OCI-LY7 (cell line): Measurements from ENCODE around the gene HS3ST3B1. TPM values are rescaled to one million over a fixed set of nuclear protein-coding genes. Genes with fewer than 3 reads are reported as not detected.

ENCODE experiments used
- BruUV-seq: library from RNA; stranded (reverse); fragments of 400-500 nt; replicated peaks from 2 replicates; lab custom pipeline; 2021; lab: Mats Ljungman, UMichigan
- CTCF ChIA-PET: fragments of 300-600 bp; sonication (Branson Sonifier 250); formaldehyde crosslinking; loops from one replicate; lab custom pipeline; 2022; ENCODE audit warnings: antibody characterized with exemption; ENCODE audit not compliant: unreplicated experiment; lab: Charles Lee
- POLR2A ChIA-PET: fragments of 300-600 bp; sonication (Branson Sonifier 250); formaldehyde crosslinking; loops from one replicate; lab custom pipeline; 2022; ENCODE audit warnings: antibody characterized with exemption; lab: Charles Lee
- DNase-seq: peaks from one replicate; pipeline ENCODE4 v3.0.0-alpha.2; 2015; ENCODE audit warnings: low spot score
- H2AFZ ChIP-seq: fragments of 200-600 bp; sonication (generic), shearing (Covaris generic); 2 replicates; pipeline ENCODE4 v1.6.1; 2014; ENCODE audit warnings: mild to moderate bottlenecking, antibody characterized with exemption, low read length, moderate library complexity
- H3K27ac ChIP-seq: fragments of 200-600 bp; sonication (generic); 2 replicates; pipeline ENCODE4 v1.5.1; 2014; ENCODE audit warnings: mixed run types, low read depth, mild to moderate bottlenecking, moderate library complexity, low read length, inconsistent platforms; ENCODE audit not compliant: poor library complexity, severe bottlenecking
- H3K36me3 ChIP-seq: fragments of 200-600 bp; sonication (generic); 2 replicates; pipeline ENCODE4 v1.6.1; 2014; ENCODE audit warnings: mild to moderate bottlenecking, antibody characterized with exemption, low read length, moderate library complexity, mixed read lengths; ENCODE audit not compliant: insufficient read depth
- H3K4me1 ChIP-seq: fragments of 200-600 bp; sonication (generic); 2 replicates; pipeline ENCODE4 v1.5.1; 2014; ENCODE audit warnings: mild to moderate bottlenecking, low read length; ENCODE audit not compliant: insufficient read depth, poor library complexity, severe bottlenecking
- H3K4me2 ChIP-seq: fragments of 200-600 bp; sonication (generic); 2 replicates; pipeline ENCODE4 v1.6.1; 2014; ENCODE audit warnings: mild to moderate bottlenecking, low read length
- H3K4me3 ChIP-seq: fragments of 200-600 bp; sonication (generic); 2 replicates; pipeline ENCODE4 v1.5.1; 2014; ENCODE audit warnings: mild to moderate bottlenecking, low read depth, low read length; ENCODE audit not compliant: poor library complexity, severe bottlenecking
- H3K79me2 ChIP-seq: fragments of 200-600 bp; sonication (generic); 2 replicates; pipeline ENCODE4 v1.6.1; 2016; ENCODE audit warnings: low read depth, mild to moderate bottlenecking, low read length, moderate library complexity, mixed read lengths; ENCODE audit not compliant: insufficient read depth
- H3K9me2 ChIP-seq: fragments of 200-600 bp; sonication (generic); 2 replicates; pipeline ENCODE4 v1.6.1; 2016; ENCODE audit warnings: mild to moderate bottlenecking, low read length, mixed read lengths; ENCODE audit not compliant: insufficient read depth
- H3K9me3 ChIP-seq: fragments of 200-600 bp; sonication (generic); 2 replicates; pipeline ENCODE4 v1.6.1; 2014; ENCODE audit warnings: mild to moderate bottlenecking, mixed run types, low read length, mixed read lengths
- H4K20me1 ChIP-seq: fragments of 200-600 bp; sonication (generic); 2 replicates; pipeline ENCODE4 v1.6.1; 2014; ENCODE audit warnings: mild to moderate bottlenecking, antibody characterized with exemption, low read length, moderate library complexity, mixed read lengths; ENCODE audit not compliant: insufficient read depth
- EZH2phosphoT487 ChIP-seq: fragments of 200-600 bp; sonication (generic); IDR thresholded peaks from 2 replicates; pipeline ENCODE4 v1.6.1; 2018; ENCODE audit warnings: low read depth, borderline replicate concordance, mild to moderate bottlenecking, mixed run types, antibody characterized with exemption, low read length, moderate library complexity, mixed read lengths
- intact Hi-C: fragments of 100-400 bp; cut with micrococcal nuclease; formaldehyde crosslinking; loops from one replicate; pipeline ENCODE4 v1.10.0; 2022; ENCODE audit not compliant: unreplicated experiment
- total RNA-seq, 2 experiments: library from RNA; depleted of rRNA in 1 of 2; stranded (reverse); fragments of >200 nt in 1 of 2; shearing (Covaris generic) in 1 of 2; gene quantifications; 2 replicates each; pipeline ENCODE4 v1.2.3, GENCODE V29; 2014 to 2022
- TF ChIP-seq, protein P1 (sequence below): fragments of 200-600 bp; sonication (generic); conservative IDR thresholded peaks from 2 replicates; pipeline ENCODE4 v1.5.1; 2014; ENCODE audit warnings: mild to moderate bottlenecking, antibody characterized with exemption, low read length, moderate library complexity, mixed read lengths

The HS3ST3B1 gene
- total RNA-seq, 2 experiments from 2014 or later: 0.03 to 1.6 TPM

DNA sequence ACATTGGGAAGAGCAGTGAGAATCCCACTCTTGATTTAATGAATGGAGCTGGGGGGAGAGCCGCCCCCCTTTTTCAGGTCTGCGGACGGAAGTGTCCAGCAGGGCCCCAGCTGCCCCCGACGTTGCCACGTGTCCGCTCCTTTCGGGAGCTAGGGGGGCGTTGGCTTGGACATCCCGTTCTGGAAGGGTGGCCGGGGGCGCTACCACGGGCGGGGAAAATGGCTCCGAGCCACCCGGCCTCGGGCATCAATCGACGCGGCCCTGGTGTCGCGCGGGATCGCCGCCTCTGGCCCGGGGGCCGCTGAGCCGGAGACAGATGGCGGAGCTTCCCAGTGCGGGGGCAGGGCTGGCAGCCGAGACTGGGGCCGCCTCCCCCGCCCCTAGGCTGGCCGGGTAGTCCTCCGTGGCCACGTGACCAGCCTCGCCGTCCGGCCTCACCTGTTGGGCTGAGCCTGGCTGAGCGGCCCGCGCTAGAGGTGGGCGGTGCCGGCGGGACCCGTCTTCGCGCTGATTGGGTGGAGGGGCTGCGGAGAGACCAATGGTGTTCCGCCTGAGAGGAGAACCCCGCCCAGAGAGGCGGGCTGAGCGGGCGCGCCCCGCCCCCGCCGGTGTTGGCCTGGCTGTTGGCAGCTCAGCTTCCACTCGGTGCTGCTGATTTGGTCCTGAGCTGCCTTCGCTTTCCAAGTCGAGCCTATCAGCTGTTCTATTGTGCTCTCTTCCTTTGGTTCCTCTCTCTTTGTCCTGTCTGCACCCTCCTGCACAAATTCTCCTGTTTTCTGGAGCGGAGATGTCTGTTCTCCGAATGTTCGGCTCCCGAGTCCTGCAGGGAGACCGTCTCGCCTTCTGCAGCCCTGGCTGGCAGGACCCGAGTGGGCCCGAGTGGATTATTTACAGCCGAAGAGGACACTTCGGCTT lies 8.3 kb downstream of the HS3ST3B1 start:
- no peaks in the 10 kb centered on the region for H3K36me3 ChIP-seq
- H4K20me1 ChIP-seq: no peaks in the 10 kb centered on the region; the same call in 1 of the 2 replicates
- no TSS peak for BruUV-seq
- intact Hi-C loops: loop anchor here (10.0 kb wide), 2 partner anchors 486 to 616 kb away; no protein-coding TSS in a partner anchor
- ChIA-PET POLR2A (no interaction called here), CTCF (no interaction called here)
- TF ChIP-seq EZH2phosphoT487: no peak
- TF ChIP-seq, protein P1, sequence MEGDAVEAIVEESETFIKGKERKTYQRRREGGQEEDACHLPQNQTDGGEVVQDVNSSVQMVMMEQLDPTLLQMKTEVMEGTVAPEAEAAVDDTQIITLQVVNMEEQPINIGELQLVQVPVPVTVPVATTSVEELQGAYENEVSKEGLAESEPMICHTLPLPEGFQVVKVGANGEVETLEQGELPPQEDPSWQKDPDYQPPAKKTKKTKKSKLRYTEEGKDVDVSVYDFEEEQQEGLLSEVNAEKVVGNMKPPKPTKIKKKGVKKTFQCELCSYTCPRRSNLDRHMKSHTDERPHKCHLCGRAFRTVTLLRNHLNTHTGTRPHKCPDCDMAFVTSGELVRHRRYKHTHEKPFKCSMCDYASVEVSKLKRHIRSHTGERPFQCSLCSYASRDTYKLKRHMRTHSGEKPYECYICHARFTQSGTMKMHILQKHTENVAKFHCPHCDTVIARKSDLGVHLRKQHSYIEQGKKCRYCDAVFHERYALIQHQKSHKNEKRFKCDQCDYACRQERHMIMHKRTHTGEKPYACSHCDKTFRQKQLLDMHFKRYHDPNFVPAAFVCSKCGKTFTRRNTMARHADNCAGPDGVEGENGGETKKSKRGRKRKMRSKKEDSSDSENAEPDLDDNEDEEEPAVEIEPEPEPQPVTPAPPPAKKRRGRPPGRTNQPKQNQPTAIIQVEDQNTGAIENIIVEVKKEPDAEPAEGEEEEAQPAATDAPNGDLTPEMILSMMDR: no peak
- H3K9me2 ChIP-seq: no peaks in the 10 kb centered on the region
- no peak for DNase-seq
- no peak overlapping the region for H3K4me2 ChIP-seq
- no peaks in the 10 kb centered on the region for H3K9me3 ChIP-seq
- no peaks in the 10 kb centered on the region for H3K4me1 ChIP-seq
- no peaks in the 10 kb centered on the region for H3K79me2 ChIP-seq
- no peak overlapping the region for H2AFZ ChIP-seq
- H3K27ac ChIP-seq: no peak overlapping the region
- no peak overlapping the region for H3K4me3 ChIP-seq

DNA sequence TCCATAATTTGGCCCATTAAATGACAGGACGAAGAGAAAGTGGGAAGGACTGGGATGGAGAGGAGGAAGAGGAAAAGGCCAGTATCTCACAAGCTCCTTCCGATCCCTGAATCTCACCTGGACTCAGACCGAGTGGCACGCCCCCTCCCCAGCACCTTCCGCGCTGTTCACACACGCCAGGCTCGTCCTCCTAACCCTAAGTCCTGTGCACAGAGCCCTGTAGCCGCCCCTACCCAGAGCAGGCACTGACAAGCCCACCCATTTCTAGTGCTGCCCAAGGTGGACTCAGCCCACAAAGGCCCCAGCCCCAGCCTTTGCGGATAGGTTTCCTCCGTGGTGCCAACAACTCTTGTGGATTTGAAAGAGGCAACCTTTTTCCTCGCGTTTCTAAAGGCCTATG lies 9.2 kb downstream of the HS3ST3B1 start:
- CTCF ChIA-PET: no interaction called here
- no peak overlapping the region for H3K27ac ChIP-seq
- H3K9me2 ChIP-seq: no peaks in the 10 kb centered on the region
- POLR2A ChIA-PET: no interaction called here
- H4K20me1 ChIP-seq: no peaks in the 10 kb centered on the region; the same call in 1 of the 2 replicates
- H3K9me3 ChIP-seq: no peaks in the 10 kb centered on the region
- no peaks in the 10 kb centered on the region for H3K36me3 ChIP-seq
- DNase-seq: no peak
- no peak overlapping the region for H3K4me2 ChIP-seq
- H2AFZ ChIP-seq: no peak overlapping the region
- no peaks in the 10 kb centered on the region for H3K79me2 ChIP-seq
- intact Hi-C loops: no loop called here
- BruUV-seq: no TSS peak
- TF ChIP-seq, protein P1: no peak
- TF ChIP-seq EZH2phosphoT487: no peak
- H3K4me1 ChIP-seq: no peaks in the 10 kb centered on the region
- H3K4me3 ChIP-seq: no peak overlapping the region

DNA sequence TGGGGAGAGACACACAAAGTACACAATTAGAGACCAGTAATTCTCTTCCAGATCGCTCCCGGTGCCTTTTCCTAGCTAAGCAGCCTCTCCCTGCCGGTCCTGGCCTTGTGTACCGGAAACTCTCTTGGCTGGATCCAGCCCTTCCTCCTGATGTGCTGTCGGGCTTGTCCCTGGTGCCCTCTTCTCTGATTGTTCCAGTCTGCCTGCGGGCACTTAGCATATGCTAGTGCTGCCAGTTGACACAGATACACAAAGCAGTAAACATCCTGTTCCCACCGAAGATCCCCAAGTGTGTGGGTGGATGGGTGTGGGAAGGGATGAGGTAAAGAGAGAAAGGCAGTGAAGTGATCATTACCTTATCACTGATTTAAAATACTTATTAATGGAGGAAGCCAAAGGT lies 9.7 kb downstream of the HS3ST3B1 start:
- BruUV-seq: no TSS peak
- ChIA-PET POLR2A (no interaction called here), CTCF (no interaction called here)
- no peak overlapping the region for H3K27ac ChIP-seq
- no peaks in the 10 kb centered on the region for H3K79me2 ChIP-seq
- H3K9me3 ChIP-seq: no peaks in the 10 kb centered on the region
- H3K4me3 ChIP-seq: no peak overlapping the region
- H4K20me1 ChIP-seq: no peaks in the 10 kb centered on the region; the same call in 1 of the 2 replicates
- no peaks in the 10 kb centered on the region for H3K36me3 ChIP-seq
- DNase-seq: no peak
- no peak overlapping the region for H2AFZ ChIP-seq
- H3K9me2 ChIP-seq: no peaks in the 10 kb centered on the region
- H3K4me1 ChIP-seq: no peaks in the 10 kb centered on the region
- no peak overlapping the region for H3K4me2 ChIP-seq
- intact Hi-C loops: no loop called here
- no peak for TF ChIP-seq EZH2phosphoT487
- TF ChIP-seq, protein P1: no peak
